HL-60 (cell line): Measurements from ENCODE around the gene VAMP4.

Source experiments
- GABPA ChIP-seq: IDR thresholded peaks from 2 replicates; pipeline ENCODE4 v1.6.1; 2012; ENCODE audit warnings: low read depth
- POLR2AphosphoS5 ChIP-seq: IDR thresholded peaks from 2 replicates; pipeline ENCODE4 v1.6.1; 2012; ENCODE audit warnings: low read depth
- TF ChIP-seq, protein P1 (sequence below): IDR thresholded peaks from one replicate; pipeline ENCODE4 v1.5.1; 2011; ENCODE audit warnings: low read length, control low read depth, inconsistent platforms; ENCODE audit not compliant: insufficient read depth
- TF ChIP-seq, protein P2 (sequence below): IDR thresholded peaks from 2 replicates; pipeline ENCODE4 v1.6.1; 2012; ENCODE audit warnings: low read depth; ENCODE audit not compliant: insufficient replicate concordance

DNA sequence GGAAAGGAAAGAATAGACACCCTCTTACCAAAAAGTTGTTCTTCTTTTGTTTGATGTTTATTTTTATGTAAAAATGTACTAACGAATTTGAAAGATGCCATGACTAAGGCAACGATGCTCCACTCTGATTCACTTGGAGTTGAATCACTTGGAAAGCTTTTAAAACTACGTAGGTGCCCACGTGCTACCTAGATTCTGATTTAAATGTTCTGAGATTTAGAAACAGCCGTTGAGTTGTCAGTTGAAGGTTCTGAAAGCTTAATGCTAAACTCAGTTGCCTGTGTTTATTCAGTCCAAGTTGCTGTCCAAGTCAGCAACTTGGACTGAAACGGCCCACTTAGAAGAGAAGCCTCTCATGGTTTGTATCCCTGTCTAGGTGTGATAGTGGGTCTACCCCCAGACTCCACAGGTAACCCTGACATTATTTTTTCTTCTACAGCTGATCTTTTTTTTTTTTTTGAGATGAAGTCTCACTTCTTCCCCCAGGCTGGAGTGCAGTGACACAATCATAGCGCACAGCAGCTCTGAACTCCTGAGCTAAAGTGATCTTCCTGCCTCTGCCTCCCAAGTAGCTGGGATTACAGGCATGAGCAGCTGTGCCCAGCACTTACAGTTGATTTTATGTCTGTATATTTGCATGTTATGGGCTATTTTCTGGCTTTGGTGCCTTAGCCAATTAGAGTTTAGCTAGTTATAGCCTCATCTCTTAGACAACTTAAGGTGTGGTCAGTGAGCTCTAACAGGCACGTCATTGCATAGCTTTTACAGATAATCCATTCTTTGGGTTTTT, 1.4 kb upstream of the VAMP4 start:
- TF ChIP-seq POLR2AphosphoS5 (no peak), GABPA (no peak)
- TF ChIP-seq, protein P1, sequence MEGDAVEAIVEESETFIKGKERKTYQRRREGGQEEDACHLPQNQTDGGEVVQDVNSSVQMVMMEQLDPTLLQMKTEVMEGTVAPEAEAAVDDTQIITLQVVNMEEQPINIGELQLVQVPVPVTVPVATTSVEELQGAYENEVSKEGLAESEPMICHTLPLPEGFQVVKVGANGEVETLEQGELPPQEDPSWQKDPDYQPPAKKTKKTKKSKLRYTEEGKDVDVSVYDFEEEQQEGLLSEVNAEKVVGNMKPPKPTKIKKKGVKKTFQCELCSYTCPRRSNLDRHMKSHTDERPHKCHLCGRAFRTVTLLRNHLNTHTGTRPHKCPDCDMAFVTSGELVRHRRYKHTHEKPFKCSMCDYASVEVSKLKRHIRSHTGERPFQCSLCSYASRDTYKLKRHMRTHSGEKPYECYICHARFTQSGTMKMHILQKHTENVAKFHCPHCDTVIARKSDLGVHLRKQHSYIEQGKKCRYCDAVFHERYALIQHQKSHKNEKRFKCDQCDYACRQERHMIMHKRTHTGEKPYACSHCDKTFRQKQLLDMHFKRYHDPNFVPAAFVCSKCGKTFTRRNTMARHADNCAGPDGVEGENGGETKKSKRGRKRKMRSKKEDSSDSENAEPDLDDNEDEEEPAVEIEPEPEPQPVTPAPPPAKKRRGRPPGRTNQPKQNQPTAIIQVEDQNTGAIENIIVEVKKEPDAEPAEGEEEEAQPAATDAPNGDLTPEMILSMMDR = no peak
- TF ChIP-seq, protein P2, sequence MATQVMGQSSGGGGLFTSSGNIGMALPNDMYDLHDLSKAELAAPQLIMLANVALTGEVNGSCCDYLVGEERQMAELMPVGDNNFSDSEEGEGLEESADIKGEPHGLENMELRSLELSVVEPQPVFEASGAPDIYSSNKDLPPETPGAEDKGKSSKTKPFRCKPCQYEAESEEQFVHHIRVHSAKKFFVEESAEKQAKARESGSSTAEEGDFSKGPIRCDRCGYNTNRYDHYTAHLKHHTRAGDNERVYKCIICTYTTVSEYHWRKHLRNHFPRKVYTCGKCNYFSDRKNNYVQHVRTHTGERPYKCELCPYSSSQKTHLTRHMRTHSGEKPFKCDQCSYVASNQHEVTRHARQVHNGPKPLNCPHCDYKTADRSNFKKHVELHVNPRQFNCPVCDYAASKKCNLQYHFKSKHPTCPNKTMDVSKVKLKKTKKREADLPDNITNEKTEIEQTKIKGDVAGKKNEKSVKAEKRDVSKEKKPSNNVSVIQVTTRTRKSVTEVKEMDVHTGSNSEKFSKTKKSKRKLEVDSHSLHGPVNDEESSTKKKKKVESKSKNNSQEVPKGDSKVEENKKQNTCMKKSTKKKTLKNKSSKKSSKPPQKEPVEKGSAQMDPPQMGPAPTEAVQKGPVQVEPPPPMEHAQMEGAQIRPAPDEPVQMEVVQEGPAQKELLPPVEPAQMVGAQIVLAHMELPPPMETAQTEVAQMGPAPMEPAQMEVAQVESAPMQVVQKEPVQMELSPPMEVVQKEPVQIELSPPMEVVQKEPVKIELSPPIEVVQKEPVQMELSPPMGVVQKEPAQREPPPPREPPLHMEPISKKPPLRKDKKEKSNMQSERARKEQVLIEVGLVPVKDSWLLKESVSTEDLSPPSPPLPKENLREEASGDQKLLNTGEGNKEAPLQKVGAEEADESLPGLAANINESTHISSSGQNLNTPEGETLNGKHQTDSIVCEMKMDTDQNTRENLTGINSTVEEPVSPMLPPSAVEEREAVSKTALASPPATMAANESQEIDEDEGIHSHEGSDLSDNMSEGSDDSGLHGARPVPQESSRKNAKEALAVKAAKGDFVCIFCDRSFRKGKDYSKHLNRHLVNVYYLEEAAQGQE = no peak
